Neural cell (in vitro differentiated cells): Measurements from ENCODE around the gene LIPK.

ENCODE experiments used
- EZH2 ChIP-seq: fragments of 200-600, 300-800 bp; shearing (Covaris generic), sonication (generic); IDR thresholded peaks from 2 replicates; pipeline ENCODE4 v1.6.1; 2014; ENCODE audit warnings: antibody characterized with exemption, low read length, borderline replicate concordance, mild to moderate bottlenecking; ENCODE audit not compliant: insufficient read depth, poor library complexity, severe bottlenecking
- POLR2AphosphoS5 ChIP-seq: IDR thresholded peaks from 2 replicates; pipeline ENCODE4 v1.6.1; 2012
- REST ChIP-seq: IDR thresholded peaks from 2 replicates; pipeline ENCODE4 v1.6.1; 2012; ENCODE audit warnings: borderline replicate concordance

- TF ChIP-seq POLR2AphosphoS5 = no peak
- TF ChIP-seq EZH2 = no peak
- no peak for TF ChIP-seq REST
These were observed 27.2 kb downstream of the LIPK start for GRCh38 chr10:88733215-88733614.
